ENCODE measurements around the gene SEC62. TPM values are rescaled to one million over a fixed set of nuclear protein-coding genes. Genes with fewer than 3 reads are reported as not detected.

The SEC62 gene
- total RNA-seq, 1 donor = 31.5 TPM

- Histone ChIP-seq H2AFZ (ENCODE audit: low read length) (no peak overlapping the region), H3K4me2 (ENCODE audit: insufficient read depth, low read length) (no peak overlapping the region), H3K79me2 (ENCODE audit: insufficient read depth, low read length) (no peaks in the 10 kb centered on the region), H3K9me3 (ENCODE audit: low read depth, low read length) (no peaks in the 10 kb centered on the region), H4K20me1 (ENCODE audit: insufficient read depth, low read length) (no peaks in the 10 kb centered on the region), H3K4me1 (ENCODE audit: insufficient read depth, low read length) (no peaks in the 10 kb centered on the region), H3K27ac (ENCODE audit: low read depth, low read length) (no peak overlapping the region), H3K27me3 (ENCODE audit: insufficient read depth, low read length) (peaks cover 9% of the 10 kb centered on the region), H3K4me3 (ENCODE audit: insufficient read depth, low read length) (no peak overlapping the region), H3K36me3 (ENCODE audit: insufficient read depth, low read length) (no peaks in the 10 kb centered on the region)
- no peak for TF ChIP-seq CTCF (IDR thresholded peaks at IDR 0.05; ENCODE audit: extremely low read depth, low read depth, low read length)
- DNase-seq (ENCODE audit: insufficient read length, low spot score, missing footprints) = no peak
Measured at GRCh38 chr3:170023165-170023564, 56.6 kb downstream of the SEC62 start.

DNA sequence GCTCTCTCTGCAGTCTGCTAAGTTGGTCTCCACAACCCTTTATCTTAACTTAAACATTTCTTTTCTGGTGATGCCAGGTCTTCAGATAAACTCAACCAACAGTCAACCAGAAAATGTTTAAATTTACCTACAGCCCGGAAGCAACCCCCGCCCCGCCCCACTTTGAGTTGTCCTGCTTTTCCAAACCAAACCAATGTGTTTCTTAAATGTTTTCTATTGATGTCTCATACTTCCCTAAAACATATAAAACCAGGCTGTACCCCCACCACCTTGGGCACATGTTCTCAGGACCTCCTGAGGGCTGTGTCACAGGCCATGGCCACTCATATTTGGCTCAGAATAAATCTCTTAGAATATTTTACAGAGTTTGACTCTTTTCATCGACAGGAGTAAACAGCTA, 58.0 kb downstream of the SEC62 start:
- no peak for TF ChIP-seq CTCF (IDR thresholded peaks at IDR 0.05; ENCODE audit: extremely low read depth, low read depth, low read length)
- no peak overlapping the region for H3K4me2 ChIP-seq (ENCODE audit: insufficient read depth, low read length)
- H3K79me2 ChIP-seq (ENCODE audit: insufficient read depth, low read length) = no peaks in the 10 kb centered on the region
- H3K9me3 ChIP-seq (ENCODE audit: low read depth, low read length) = no peaks in the 10 kb centered on the region
- no peaks in the 10 kb centered on the region for H3K4me1 ChIP-seq (ENCODE audit: insufficient read depth, low read length)
- no peak overlapping the region for H2AFZ ChIP-seq (ENCODE audit: low read length)
- no peaks in the 10 kb centered on the region for H3K36me3 ChIP-seq (ENCODE audit: insufficient read depth, low read length)
- H3K27me3 ChIP-seq (ENCODE audit: insufficient read depth, low read length) = peaks cover 5% of the 10 kb centered on the region
- H3K4me3 ChIP-seq (ENCODE audit: insufficient read depth, low read length) = no peak overlapping the region
- DNase-seq (ENCODE audit: insufficient read length, low spot score, missing footprints) = no peak
- H3K27ac ChIP-seq (ENCODE audit: low read depth, low read length) = no peak overlapping the region
- H4K20me1 ChIP-seq (ENCODE audit: insufficient read depth, low read length) = no peaks in the 10 kb centered on the region

DNA sequence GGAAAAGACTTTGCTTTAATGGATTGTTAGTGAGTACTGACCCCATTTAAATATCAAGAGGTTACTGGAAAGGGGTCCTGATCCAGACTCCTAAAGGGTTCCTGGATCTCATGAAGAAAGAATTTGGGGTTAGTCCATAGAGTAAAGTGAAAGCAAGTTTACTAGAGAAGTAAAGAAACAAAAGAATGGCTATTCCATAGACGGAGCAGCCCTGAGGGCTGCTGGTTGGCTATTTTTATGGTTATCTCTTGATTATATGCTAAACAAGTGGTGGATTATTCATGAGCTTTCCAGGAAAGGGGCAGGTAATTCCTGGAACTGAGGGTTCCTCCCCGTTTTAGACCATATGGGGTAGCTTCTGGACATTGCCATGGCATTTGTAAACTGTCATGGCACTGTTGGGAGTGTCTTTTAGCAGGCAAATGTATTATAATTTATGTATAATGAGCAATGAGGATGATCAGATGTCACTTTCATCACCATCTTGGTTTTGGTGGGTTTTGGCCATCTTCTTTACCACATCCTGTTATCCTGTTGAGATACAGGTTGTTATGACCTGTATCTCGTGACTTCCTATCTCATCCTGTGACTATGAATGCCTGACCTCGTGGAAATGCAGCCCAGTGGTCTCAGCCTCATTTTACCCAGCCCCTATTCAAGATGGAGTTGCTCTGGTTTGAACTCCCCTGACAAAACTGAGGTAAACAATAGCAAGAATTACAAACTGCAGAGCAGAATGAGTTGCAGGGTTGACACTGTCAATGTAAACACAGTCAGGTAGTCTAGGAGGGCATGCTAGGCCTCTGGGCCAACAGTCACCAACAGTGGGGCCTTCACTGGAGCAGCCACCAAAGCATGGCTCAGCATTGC, 60.9 kb downstream of the SEC62 start:
- no peak for TF ChIP-seq CTCF (IDR thresholded peaks at IDR 0.05; ENCODE audit: extremely low read depth, low read depth, low read length)
- no peak for DNase-seq (ENCODE audit: insufficient read length, low spot score, missing footprints)
- no peaks in the 10 kb centered on the region for H3K36me3 ChIP-seq (ENCODE audit: insufficient read depth, low read length)

DNA sequence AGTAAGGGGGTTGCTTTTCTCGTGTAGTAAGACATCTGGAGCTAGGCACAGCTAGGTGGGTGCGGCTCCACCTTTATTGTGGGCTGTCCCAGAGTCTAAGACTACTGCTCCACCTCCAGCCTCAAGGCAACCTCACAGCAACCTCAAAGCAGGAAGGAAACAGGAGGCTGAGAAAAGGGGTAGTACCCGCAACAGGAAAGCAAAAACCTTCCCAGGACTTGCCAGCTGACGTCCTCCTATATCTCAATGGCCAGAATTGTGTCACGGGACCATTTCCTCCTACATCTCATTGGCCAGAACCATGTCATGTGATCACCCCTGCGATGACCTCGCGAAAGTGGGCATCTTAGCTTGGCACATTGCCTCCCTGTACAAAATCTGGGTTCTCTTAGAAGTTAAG, 66.9 kb downstream of the SEC62 start:
- Histone ChIP-seq H3K4me3 (ENCODE audit: insufficient read depth, low read length) (no peak overlapping the region), H4K20me1 (ENCODE audit: insufficient read depth, low read length) (no peaks in the 10 kb centered on the region), H3K4me1 (ENCODE audit: insufficient read depth, low read length) (peaks cover 4% of the 10 kb centered on the region), H3K4me2 (ENCODE audit: insufficient read depth, low read length) (no peak overlapping the region), H3K79me2 (ENCODE audit: insufficient read depth, low read length) (no peaks in the 10 kb centered on the region), H2AFZ (ENCODE audit: low read length) (no peak overlapping the region), H3K36me3 (ENCODE audit: insufficient read depth, low read length) (no peaks in the 10 kb centered on the region), H3K27ac (ENCODE audit: low read depth, low read length) (no peak overlapping the region), H3K9me3 (ENCODE audit: low read depth, low read length) (no peaks in the 10 kb centered on the region), H3K27me3 (ENCODE audit: insufficient read depth, low read length) (peaks cover 15% of the 10 kb centered on the region)
- no peak for DNase-seq (ENCODE audit: insufficient read length, low spot score, missing footprints)
- TF ChIP-seq CTCF (IDR thresholded peaks at IDR 0.05; ENCODE audit: extremely low read depth, low read depth, low read length) = no peak

More for the DNA sequence above, 60.9 kb downstream of the SEC62 start:
- Histone ChIP-seq H4K20me1 (ENCODE audit: insufficient read depth, low read length) (no peaks in the 10 kb centered on the region), H3K27me3 (ENCODE audit: insufficient read depth, low read length) (peaks cover 5% of the 10 kb centered on the region), H3K27ac (ENCODE audit: low read depth, low read length) (no peak overlapping the region), H3K4me1 (ENCODE audit: insufficient read depth, low read length) (no peaks in the 10 kb centered on the region), H3K4me3 (ENCODE audit: insufficient read depth, low read length) (no peak overlapping the region), H3K9me3 (ENCODE audit: low read depth, low read length) (no peaks in the 10 kb centered on the region), H3K4me2 (ENCODE audit: insufficient read depth, low read length) (no peak overlapping the region), H2AFZ (ENCODE audit: low read length) (no peak overlapping the region), H3K79me2 (ENCODE audit: insufficient read depth, low read length) (no peaks in the 10 kb centered on the region)

Data from osteoblast (primary cell).